GM19463 (cell line): ENCODE data around the gene GPR50.
A peak's percentile ranks its signal among the peaks of the same experiment; 100 is the strongest.

Experiments used
- ATAC-seq: cut with Tn5 transposase; IDR thresholded peaks from one replicate; pipeline ENCODE4 v1.9.1; 2021; ENCODE audit warnings: mild to moderate bottlenecking, moderate library complexity; ENCODE audit not compliant: unreplicated experiment

GPR50 gene

DNA sequence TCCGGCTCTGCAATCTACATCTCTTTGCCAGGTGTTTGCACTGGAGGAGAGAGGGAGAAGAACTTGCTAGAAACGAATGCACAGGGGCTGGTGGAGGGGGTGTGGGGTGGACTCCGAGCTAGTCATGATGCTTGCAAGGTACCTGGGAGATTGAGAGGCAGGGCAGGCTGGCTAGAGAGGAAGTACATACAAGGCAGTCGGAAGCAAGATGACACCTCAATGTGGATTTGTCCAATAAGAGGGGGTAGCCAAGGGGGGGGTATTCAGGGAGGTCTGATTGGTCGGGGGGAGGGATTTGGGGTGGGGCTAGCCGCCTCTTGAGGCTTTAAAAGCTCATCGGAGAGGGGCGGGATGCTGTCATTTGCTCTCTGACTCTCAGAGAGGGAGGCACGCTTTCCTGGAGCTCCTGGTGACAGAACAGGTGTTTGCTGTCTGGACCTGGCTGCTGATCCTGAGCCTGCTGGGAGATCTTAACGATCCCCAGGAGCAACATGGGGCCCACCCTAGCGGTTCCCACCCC, at the start of gene GPR50:
TSS of gene GPR50 (plus strand) at position 354 of the 520 bp plus-strand sequence. CDS start at position 492, 138 bp downstream.
- ATAC-seq: no peak

- ATAC-seq: no peak
Observed at GRCh38 chrX:151132531-151132930, 43.9 kb upstream of the GPR50 start.

GRCh38 chrX:151151665-151152267, 24.6 kb upstream of the GPR50 start:
- ATAC-seq: peak; percentile 84

DNA sequence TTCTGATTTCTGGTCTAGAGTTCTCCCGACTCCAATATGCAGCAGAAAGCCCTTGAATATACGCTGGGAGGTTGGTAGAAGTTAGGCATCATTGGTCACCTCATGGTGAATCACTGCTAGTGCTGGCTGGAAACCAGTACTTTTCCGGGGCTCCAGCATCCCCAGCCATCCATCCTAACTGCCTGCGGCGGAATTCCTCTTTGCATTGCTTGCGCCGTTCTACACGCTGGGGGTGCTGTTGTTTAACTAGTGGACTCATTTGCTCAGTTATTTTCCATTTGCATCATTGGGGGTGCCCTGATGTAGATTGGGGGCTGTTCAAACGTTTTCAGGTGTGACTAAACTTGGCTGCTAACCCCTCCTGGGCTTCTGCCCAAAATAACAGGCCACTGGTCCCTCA, 23.3 kb upstream of the GPR50 start:
- no peak for ATAC-seq

DNA sequence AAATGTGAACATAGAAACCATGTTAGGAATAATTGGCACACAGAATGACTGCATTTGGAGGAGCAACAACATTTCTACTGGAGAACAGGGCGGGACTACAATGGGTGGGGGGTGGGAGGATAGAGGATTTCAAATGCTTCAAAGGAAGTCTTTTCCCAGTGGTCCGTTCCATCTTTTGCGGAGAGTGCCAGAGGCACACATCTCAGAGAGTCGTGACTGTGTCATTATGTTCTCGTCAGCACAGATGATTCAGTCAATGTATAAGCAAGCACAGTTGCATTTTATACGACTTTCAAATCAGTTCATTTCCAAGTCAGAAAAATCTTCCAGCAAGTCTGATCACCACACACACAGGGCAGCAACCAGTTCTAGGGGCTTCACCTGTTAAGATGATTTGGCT, 22.7 kb upstream of the GPR50 start:
- ATAC-seq: no peak

DNA sequence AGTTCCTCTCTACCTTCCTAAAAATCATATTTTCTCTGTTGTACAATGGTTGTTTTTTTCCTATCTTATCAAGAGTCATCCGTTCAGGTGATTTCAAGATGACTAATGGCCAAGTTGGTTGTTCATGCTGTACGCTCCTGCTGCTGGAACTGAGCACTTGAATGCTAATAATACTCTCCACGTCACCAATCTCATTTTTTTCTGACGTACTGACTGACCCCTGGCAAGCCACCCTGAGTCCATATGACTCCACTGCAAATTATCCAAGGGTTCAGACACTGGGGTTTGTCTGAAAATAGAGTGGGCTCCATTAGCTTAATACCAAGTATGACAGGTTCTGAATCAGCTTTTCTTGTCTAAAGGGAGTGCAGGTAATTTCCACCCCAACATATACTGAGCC, 21.1 kb upstream of the GPR50 start:
- ATAC-seq: no peak

DNA sequence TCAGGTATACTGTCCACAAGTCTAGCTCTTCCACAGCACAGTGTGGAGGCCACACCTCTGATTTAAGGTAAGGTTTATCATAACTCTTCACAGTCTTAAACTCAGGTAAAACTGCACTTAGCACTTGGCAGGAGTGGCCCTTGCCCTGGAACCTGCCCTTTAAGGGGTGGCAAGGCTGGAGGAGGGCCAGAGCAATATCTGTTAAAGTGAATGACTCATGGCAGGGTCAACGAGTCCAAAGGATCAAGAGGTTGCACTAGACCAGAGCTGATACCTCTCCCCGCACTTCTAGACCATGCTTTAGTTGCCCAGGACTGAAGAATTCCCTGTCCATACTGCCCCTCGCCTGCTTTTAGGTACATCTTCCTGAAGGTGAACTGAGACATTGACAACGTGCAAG, 14.7 kb upstream of the GPR50 start:
- no peak for ATAC-seq

DNA sequence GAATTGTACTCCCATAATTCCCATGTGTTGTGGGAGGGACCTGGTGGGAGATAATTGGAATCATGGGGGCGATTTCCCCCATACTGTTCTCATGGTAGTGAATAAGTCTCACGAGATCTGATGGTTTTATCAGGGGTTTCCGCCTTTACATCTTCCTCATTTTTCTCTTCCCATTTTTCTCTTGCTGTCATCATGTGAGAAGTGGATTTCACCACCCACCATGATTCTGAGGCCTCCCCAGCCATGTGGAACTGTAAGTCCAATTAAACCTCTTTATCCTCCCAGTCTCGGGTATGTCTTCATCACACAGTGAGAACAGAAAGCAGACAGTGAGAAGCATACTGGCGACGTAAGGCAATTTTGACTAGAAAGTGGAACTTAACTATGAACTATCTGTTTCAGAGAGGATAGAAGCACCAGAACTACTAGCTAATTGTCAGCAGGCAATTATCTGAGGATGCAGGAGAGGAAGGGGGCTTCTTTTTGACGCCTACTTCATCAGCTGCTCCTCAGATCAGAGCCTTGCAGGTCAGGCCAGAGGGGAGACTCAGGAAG, 8.5 kb upstream of the GPR50 start:
- ATAC-seq: no peak

DNA sequence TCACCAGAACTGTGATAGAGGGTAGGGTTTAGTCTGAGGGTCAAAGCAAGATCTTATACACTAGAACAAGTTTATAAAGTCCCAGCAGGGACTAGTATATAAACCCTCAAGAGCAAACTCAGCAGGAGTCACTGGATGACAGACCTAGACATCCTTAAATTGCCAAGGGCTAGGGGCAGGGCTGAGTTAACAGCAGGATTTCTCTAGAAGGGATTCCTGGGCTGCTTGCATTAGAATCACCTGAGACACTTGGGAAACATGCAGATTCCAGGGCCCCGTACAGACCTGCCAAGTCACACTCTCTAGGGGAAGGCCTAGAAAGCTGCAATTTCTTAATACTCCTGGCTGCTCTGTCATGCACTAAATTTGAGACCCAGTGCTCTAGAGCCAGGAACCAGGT, 6.6 kb upstream of the GPR50 start:
- ATAC-seq: no peak

DNA sequence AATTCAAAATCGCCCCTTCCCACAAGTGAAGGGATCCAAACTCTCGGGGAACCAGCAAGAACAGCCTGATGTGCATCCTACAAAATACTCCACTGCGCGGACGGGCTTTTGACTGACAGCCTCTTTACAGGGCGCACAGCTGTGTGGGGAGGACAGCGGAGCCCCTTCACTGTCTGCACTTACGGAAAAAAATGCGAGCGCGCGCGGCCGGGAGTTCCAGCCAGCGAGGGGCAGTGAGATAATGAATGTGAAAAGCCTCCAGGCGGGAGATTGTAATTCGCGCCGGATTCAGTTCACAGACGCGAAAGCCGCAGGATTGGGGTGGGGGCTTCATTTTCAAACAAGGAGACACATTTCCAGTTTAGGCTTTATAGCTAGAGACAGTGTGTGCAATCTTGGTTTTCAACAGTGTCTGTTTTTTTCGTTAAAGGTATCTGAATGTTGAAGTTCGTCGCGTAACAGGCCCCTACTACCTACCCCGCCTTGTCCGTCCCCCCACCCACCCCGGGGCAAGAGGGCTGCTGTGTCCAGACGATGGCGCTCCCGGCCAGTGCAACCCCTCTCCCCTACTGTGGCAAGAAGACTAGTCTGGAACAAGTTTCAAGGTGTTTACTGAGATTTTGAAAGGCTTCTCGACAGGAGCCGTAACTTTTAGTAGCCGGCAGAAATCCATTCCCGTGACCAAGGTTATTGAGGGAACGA, 1.7 kb upstream of the GPR50 start:
- no peak for ATAC-seq

- no peak for ATAC-seq
Observed at GRCh38 chrX:151175283-151176062, 911 bp upstream of the GPR50 start.

- ATAC-seq: no peak
Observed at GRCh38 chrX:151177141-151178027, 1.0 kb downstream of the GPR50 start.

DNA sequence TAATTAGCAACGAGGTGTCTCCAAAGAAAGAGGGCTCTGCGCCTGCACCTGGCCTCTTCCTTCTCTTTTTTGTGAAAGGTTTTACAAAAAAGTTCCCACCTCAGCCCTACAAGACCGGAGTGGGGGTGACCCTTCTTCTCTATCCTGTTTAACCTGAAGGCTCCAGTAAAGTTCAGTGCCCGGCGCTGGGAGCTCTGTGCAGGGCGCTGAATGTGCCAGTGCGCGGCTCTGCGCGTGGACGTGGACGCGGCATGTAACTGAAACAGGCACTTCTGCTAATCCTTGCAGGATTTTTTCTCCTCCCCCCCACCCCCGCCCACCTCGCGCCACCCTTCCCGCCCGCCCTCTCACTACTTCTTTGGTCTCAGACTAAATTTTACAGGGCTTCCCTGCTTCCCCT, 2.4 kb downstream of the GPR50 start:
- no peak for ATAC-seq

DNA sequence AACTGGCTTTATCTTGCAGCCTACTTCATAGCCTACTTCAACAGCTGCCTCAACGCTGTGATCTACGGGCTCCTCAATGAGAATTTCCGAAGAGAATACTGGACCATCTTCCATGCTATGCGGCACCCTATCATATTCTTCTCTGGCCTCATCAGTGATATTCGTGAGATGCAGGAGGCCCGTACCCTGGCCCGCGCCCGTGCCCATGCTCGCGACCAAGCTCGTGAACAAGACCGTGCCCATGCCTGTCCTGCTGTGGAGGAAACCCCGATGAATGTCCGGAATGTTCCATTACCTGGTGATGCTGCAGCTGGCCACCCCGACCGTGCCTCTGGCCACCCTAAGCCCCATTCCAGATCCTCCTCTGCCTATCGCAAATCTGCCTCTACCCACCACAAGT, 4.0 kb downstream of the GPR50 start:
- no peak for ATAC-seq

GRCh38 chrX:151181088-151181487, 4.7 kb downstream of the GPR50 start:
- ATAC-seq: no peak

GRCh38 chrX:151183233-151183753, 6.9 kb downstream of the GPR50 start:
- no peak for ATAC-seq

DNA sequence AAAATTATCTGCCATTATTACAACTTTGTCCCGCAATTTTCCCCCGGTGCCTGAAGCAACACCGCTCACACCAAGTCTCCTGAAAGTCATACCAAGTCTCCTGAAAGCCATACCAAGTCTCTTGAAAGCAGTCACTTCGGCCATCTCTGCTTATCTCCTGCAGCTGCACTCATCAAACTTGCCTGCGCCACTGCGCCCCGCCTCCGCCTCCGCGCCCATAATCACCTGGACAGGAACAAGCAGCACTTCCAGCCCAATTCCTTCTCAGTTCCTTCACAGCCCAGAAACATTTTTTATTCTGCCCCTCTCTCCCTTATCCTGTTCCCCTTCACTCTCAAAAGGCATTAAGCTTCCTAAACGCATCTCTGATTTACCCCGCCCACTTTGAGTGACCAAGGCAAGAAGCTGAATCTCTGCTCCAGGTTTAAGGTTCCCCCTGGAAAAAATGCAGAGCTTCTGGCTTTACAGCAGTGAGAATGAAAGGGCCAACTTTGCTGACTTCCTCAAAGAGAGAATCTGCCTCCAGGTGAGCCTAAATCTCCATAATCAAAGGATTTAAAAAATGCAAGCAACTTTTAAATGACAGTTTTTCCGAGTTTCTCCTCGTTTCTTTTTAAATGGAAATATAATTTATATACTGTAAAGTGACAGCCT, 7.7 kb downstream of the GPR50 start:
- ATAC-seq: no peak

GRCh38 chrX:151184705-151185104, 8.3 kb downstream of the GPR50 start:
- peak; percentile 76 for ATAC-seq

DNA sequence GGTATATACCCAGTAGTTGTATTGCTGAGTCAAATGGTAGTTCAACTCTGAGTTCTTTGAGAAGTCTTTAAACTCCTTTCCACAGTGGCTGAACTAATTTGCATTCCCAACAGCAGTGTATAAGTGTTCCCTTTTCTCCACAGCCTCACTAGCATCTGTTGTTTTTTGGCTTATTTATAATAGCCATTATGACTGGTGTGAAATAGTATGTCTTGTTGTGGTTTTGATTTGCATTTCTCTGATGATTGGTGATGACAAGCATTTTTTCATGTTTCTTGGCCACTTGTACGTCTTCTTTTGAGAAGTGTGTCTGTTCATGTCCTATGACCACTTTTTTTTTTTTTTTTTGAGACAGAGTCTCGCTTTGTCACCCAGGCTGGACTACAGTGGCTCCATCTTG, 30.5 kb downstream of the GPR50 start:
- ATAC-seq: no peak

DNA sequence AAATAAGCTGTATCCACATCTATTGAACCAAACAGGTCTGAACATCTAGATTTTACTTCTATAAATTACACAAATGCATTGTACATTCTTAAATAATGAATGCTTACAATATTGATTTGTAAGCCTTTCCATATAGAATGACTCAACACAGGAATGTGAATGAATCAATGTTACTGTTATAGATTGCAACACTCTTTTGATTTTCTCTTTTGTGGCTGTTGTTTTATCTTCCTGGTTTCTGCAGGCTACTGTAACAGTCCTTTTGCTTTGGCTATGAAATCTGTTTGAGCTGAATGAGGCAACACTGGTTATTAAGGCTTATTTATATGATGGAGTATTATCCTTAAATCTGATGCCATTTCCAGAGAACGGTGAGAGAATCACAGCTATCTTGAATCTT, 49.5 kb downstream of the GPR50 start:
- no peak for ATAC-seq
